HG03196 (cell line): Measurements from ENCODE around the gene WWP2.
"Not testable (repeated sequence)": the region's sequence is repeated elsewhere in the genome, so short reads cannot be mapped to it uniquely, and the experiment has no call there.

Experiments
- ATAC-seq: cut with Tn5 transposase; IDR thresholded peaks from one replicate; pipeline ENCODE4 v1.9.1; 2021; ENCODE audit not compliant: unreplicated experiment

Gene WWP2

GRCh38 chr16:69972935-69973334 is 210.8 kb downstream of the WWP2 start:
- ATAC-seq = not testable (repeated sequence)

- not testable (repeated sequence) for ATAC-seq
Measured at GRCh38 chr16:69985196-69985595, 223.1 kb downstream of the WWP2 start.
